ENCODE results near the gene FGF4. TPM values are rescaled to one million over a fixed set of nuclear protein-coding genes. Genes with fewer than 3 reads are reported as not detected.

The FGF4 gene
- total RNA-seq, 2 donors from 2014 or later: not detected

DNA sequence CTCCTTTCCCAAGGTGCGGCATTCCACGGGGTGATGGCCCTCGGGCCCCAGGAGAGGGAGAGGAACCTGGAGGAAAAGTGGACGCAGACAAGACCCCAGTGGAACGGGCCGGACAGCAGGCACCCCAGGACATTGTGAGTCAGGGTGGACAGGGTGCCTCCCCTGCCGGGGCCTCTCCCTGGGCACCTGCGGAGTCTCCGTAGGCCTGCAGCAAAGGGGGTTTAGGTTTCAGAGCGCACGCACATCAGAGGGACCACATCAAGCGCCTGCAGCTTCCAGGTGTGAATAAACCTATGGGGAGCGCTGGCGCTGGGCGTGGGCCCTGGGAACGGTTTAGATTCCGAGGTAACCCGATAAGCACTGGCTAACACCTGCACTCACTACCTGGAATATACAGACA, 48.7 kb downstream of the FGF4 start:
- Histone ChIP-seq H3K4me3 (no peak overlapping the region), H3K4me1 (no peaks in the 10 kb centered on the region), H3K27ac (no peak overlapping the region), H3K9me3 (no peaks in the 10 kb centered on the region), H3K27me3 (no peaks in the 10 kb centered on the region), H3K36me3 (replicated peaks in 1 of 2; ENCODE audit: insufficient read depth in 1 of 2, low read depth in 2 of 2) (no peaks in the 10 kb centered on the region)
- DNase-seq: no peak
- TF ChIP-seq, protein P1, sequence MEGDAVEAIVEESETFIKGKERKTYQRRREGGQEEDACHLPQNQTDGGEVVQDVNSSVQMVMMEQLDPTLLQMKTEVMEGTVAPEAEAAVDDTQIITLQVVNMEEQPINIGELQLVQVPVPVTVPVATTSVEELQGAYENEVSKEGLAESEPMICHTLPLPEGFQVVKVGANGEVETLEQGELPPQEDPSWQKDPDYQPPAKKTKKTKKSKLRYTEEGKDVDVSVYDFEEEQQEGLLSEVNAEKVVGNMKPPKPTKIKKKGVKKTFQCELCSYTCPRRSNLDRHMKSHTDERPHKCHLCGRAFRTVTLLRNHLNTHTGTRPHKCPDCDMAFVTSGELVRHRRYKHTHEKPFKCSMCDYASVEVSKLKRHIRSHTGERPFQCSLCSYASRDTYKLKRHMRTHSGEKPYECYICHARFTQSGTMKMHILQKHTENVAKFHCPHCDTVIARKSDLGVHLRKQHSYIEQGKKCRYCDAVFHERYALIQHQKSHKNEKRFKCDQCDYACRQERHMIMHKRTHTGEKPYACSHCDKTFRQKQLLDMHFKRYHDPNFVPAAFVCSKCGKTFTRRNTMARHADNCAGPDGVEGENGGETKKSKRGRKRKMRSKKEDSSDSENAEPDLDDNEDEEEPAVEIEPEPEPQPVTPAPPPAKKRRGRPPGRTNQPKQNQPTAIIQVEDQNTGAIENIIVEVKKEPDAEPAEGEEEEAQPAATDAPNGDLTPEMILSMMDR (IDR thresholded peaks at IDR 0.05): no peak
- no peak for TF ChIP-seq POLR2A (IDR thresholded peaks at IDR 0.05)
- WGBS, 2 donors: 47 to 51% methylated on average over 2 to 18 of the region's 18 CpGs
- intact Hi-C loops (cut with DNase I): no loop called here
- ATAC-seq: no peak

DNA sequence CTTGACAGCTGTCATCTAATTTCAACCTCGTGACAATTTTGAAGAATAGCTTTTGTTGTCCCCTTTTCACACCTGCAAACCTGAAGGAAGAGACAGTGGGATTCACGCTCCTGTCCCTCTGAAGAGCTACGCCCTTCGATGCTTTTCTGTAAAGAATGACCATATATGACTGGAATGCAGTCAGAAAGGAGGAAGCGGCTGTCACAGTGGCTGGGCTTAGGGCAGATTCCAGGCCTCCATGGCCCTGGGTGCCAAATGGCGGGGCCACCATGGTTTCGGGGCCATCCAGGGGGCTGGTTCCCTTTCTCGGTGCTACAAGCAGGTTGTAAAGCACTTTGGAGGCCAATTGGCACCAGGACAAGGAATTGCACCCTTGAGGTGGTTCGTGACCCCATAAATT, 49.1 kb downstream of the FGF4 start:
- TF ChIP-seq, protein P1 (IDR thresholded peaks at IDR 0.05): no peak
- no peak for TF ChIP-seq POLR2A (IDR thresholded peaks at IDR 0.05)
- Histone ChIP-seq H3K9me3 (no peaks in the 10 kb centered on the region), H3K4me3 (no peak overlapping the region), H3K4me1 (no peaks in the 10 kb centered on the region), H3K27ac (no peak overlapping the region), H3K27me3 (no peaks in the 10 kb centered on the region), H3K36me3 (replicated peaks in 1 of 2; ENCODE audit: insufficient read depth in 1 of 2, low read depth in 2 of 2) (no peaks in the 10 kb centered on the region)
- 57 to 66% methylated on average over 5 to 9 of the region's 9 CpGs for WGBS, 2 donors
- ATAC-seq (no peak), DNase-seq (no peak)
- intact Hi-C loops (cut with DNase I): no loop called here

DNA sequence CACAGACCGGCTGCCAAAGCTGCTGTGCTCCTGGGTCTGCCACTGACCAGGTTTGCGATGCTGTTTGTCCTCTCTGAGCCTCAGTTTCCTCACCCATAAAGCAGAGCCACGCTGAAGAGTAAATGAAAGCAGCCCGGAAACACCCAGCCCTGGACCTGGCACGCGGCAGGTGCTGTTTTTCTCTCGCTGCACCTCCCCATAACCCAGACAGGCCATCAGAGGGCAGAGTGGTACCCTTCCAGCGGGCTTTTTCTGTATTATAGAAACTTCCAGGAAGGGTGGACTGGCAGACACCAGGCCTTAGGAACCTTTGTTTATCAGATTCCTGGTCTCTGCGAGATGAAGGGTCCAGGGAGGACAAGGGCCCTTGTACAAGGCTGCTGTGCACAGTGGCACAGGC, 53.4 kb downstream of the FGF4 start:
- Histone ChIP-seq H3K36me3 (replicated peaks in 1 of 2; ENCODE audit: insufficient read depth in 1 of 2, low read depth in 2 of 2) (no peaks in the 10 kb centered on the region), H3K4me1 (no peaks in the 10 kb centered on the region), H3K4me3 (no peak overlapping the region), H3K27me3 (peaks cover 0 to 3% of the 10 kb centered on the region in 2 donors), H3K9me3 (no peaks in the 10 kb centered on the region), H3K27ac (no peak overlapping the region)
- DNase-seq: peak; percentile 21 to 49 (median 36)
- TF ChIP-seq, protein P1 (IDR thresholded peaks at IDR 0.05): peak in 6 of 7 experiments; percentile 13 to 36 (median 30)
- TF ChIP-seq POLR2A (IDR thresholded peaks at IDR 0.05): no peak
- WGBS, 2 donors: 11 to 12% methylated on average over 8 to 9 of the region's 9 CpGs
- intact Hi-C loops (cut with DNase I): no loop called here
- ATAC-seq: peak; percentile 35

DNA sequence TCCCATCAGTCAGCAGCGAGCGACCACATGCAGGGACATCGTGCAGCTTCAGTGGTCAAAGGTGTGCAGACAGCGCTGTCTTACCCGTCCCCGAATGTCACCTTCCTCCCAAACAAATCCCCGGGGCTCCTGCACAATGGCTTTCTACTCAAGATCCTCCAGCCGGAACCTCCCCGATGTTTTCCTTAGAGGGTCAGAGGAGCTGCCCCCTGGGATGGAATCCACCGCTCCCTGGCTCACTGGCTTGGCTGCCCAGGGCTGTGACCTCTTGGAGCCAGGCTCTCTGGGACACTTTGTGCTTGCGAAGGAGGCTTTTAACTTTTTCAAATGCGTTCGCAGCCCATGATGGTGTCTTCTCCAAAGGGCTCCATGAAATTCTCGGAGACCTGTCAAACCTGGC, 54.0 kb downstream of the FGF4 start:
- no peak for ATAC-seq
- Histone ChIP-seq H3K36me3 (replicated peaks in 1 of 2; ENCODE audit: insufficient read depth in 1 of 2, low read depth in 2 of 2) (no peaks in the 10 kb centered on the region), H3K9me3 (no peaks in the 10 kb centered on the region), H3K4me1 (no peaks in the 10 kb centered on the region), H3K27ac (no peak overlapping the region), H3K27me3 (peaks cover 0 to 3% of the 10 kb centered on the region in 2 donors), H3K4me3 (no peak overlapping the region)
- WGBS, 2 donors: 52 to 53% methylated on average over 12 to 14 of the region's 14 CpGs
- intact Hi-C loops (cut with DNase I): no loop called here
- no peak for TF ChIP-seq POLR2A (IDR thresholded peaks at IDR 0.05)
- TF ChIP-seq, protein P1 (IDR thresholded peaks at IDR 0.05): no peak
- DNase-seq: no peak

Other genes with a start within 250 kb of the FGF4 start
- gene CCND1, start 134.2 kb downstream of the FGF4 start, total RNA-seq: 100 to 1,000 TPM in 1 of 2 donors, 10 to 100 TPM in 1; 90.3 to 201 TPM
- 10 to 100 TPM; 13.0 to 26.7 TPM for gene LTO1, start 100.0 kb downstream of the FGF4 start, total RNA-seq
- not detected for gene FGF19, start 71.3 kb downstream of the FGF4 start, total RNA-seq
- gene FGF3, start 44.1 kb upstream of the FGF4 start, total RNA-seq: not detected

All from body of pancreas (tissue), 4 donors.